ENCODE results near the gene MAP7.
A peak's percentile ranks its signal among the peaks of the same experiment; 100 is the strongest.
"Not testable (repeated sequence)": the region's sequence is repeated elsewhere in the genome, so short reads cannot be mapped to it uniquely, and the experiment has no call there.

MAP7 gene

DNA sequence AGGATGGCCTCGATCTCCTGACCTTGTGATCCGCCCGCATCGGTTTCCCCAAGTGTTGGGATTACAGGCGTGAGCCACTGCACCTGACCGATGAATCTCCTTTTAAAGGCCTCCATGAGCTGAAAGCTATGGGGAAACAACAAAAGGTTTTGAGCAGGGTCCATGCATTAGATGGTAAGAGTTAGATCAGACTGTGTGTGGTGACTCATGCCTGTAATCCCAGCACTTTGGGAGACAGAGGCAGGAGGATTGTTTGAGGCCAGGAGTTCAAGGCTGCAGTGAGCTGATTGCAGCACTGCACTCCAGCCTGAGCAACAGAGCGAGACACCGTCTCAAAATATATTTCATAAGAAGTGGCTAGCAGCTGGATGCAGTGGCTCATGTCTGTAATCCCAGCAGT lies 219.6 kb downstream of the MAP7 start:
- DNase-seq, result no peak

DNA sequence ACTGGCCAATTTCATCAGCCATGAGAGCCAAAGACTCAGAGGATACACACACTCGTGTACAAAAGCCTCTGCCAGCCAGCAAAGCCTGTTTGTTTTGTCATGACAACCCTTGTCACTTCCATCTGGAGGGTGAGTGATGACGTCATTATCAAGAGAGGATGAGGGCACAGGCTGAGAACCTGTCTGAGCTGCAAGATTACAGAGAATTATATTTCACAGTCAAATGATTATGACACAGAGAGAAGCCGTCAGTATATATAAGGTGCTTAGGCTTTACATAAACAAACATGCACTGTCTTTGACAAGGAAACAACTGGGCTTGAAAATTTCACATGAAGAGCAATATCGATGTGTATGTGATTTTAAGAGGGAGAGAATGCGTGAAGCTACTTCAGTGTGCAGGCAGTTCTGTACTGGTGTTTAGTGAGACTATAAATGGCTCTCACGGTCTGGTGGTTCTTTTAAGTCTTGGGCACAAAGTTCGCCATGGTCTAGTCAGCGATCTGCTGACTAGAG lies 224.1 kb downstream of the MAP7 start:
- no peak for DNase-seq

DNA sequence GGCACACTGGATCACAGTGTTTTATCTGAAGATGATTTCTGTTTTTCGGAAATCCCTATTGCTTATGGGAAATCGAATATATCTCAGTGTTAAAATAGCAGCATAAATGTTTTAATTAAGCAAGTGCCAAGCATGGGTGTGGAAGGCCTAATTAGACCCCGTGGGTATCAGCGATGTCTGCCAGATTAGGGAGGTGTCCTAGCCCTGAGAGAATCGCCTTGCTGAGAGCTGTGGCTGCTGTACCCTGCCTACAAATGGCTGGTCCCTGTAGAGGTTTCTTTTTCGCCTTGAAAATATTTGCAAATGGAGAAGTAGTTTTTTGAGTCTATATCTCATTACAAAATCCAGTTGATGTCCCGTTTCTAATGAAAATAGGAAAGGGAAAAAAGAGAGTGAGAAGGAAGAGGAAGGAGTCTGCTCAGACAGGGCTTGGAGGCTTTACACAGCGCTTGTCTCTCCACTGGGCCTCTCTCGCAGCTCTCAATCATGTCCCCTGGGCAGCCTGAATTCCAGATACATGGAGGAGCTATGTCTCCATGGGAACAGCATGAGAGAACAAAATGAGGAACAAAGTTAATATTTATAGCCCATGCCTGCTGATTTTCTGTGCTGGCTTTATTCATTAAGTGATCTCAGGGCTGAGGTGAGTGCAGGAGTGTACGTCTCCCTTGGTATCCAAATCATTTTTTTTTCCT lies 225.4 kb downstream of the MAP7 start:
- DNase-seq, result no peak

DNA sequence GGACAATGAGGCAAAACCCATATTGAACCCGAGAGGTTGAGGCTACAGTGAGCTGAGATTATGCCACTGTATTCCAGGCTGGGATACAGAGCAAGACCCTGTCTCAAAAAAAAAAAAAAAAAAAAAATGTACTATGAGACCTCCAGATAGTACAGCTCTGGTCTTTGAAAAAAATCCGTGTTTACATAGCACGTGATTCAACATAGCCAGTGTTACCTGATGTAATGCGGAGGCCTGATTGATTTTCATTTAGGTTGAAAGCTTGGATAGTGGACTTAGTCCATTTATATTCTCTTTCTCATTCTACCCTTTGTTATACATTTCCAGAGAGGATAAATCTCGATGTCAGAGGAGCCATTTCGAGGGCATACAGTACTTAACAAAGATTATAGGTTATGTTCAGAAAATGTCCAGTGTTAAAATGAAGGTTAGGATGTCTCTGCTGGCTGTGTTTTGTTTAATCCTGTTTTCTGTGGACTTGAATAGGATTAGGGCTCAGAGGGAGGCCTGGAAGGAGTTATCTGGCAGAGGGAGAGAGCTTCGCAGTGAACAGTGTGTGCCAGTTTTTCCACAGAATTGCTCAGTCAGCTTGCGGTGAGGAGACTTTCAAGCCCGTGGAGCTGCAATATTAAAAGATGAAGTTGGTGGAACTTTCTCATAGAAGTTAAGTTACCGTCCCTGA lies 226.7 kb downstream of the MAP7 start:
- no peak for DNase-seq

DNA sequence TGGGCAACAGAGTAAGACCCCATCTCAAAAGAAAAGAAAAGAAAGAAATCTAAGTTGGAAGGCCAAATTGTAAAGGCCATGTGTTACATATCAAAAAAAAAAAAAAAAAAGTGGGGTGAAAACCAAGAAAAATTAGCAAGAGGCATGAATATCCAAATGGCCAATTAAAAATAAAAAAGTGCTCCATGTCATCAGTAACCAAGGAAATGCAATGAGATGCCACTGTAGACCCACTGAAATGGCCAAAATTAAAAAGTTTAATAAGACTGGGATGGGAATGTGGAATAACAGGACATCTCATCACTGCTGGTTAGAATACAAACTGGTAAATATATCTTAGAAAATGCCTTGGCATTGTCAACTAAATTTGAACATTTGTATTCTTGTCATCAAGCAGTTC lies 230.5 kb downstream of the MAP7 start:
- DNase-seq, result no peak

DNA sequence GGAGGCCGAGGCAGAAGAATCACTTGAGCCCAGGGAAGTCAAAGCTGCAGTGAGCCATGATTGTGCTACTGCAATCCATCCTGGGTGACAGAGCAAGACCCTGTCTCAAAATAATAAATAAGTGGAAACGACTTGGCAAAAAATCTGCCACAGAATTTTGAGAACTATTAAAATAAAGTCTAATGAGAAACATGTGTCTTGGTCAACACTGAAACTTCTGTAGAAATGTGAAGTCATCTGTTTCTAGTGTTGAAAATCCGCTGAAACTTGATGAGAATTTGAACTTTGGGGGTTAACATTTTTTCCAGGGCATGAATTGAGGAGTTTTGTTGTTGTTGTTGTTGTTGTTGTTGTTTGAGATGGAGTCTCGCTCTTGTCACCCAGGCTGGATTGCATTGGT lies 231.5 kb downstream of the MAP7 start:
- no peak for DNase-seq

DNA sequence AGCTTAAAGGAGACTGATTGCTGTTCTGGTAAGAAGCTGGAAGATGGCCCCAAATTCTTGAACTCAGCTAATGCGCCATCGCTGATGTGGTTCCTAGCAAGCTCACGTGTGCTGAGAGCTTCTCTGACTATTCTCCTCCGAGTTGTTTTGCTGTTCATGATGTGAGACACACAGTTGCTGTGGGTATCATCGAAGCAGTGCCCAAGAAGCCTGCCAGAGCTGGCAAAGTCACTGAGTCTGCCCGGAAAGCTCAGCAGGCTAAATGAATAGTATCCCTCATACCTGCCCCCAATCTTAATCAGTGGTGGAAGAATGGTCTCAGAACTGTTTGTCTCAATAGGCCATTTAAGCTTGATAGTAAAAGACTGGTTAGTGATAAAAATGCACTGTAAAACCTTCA lies 232.3 kb downstream of the MAP7 start:
- no peak for DNase-seq

DNA sequence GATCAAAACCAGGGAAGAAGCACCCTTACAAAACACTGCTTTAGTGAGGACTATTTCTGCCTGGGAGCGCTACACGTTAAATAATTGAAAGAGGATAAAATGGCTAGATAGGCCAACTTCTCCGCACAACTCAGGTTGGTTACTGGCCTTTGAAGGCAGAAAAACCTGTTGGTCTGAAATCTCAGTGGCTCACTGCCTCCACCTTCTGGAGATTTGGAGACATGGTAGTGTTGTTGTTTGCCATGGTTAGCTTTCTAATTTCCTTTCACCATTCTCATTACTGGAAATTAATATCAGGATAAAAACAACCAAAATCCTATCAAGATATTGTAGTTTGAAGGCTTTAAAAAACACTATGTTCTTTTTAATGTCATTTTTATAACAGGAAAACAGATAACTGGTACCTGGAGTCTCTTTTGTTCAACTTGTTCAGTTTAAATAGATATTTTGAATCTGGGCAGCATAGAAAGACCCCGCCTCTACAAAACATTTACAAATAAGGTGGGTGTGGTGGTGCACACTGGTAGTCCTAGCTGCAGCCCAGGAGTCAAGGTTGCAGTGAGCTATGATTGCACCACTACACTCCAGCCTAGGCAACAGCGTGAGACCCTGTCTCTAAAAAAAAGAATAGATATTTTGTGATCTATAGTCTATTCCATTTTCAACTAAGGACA lies 233.1 kb downstream of the MAP7 start:
- DNase-seq, result peak; percentile 37

DNA sequence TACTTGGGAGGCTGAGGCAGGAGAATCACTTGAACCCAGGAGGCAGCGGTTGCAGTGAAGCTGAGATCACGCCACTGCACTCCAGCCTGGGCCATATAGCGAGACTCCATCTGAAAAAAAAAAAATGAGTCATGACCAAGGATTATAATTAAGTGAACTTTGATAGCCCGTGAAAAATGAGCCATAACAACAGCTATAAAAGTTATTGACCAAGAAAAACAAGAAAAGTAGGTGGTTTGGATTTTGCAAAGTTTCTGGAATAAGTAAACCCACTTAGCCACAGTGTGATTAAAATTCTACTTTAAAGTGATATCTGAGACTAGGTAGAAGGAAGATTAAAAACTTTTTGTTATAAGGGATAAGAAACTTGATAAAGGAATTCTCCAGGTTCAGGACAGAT lies 234.6 kb downstream of the MAP7 start:
- no peak for DNase-seq

DNA sequence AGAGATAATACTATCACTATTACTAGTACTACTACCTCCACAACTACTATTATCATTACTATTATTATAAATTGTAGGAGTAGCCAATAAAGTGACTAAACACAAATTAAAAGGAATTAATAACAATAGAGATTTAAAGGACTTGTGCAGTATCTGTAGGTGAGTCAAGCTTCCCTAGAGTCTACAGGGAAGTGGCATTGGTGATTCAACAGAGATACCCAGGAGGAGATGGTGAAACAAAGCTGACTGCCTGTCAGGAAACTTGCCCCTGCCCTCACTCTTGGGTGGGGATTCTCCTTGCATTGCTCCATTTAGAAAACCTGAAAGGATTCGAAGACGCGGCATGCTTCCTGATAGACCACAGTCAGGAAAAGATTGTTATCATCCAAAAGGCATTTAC lies 237.2 kb downstream of the MAP7 start:
- no peak for DNase-seq

DNA sequence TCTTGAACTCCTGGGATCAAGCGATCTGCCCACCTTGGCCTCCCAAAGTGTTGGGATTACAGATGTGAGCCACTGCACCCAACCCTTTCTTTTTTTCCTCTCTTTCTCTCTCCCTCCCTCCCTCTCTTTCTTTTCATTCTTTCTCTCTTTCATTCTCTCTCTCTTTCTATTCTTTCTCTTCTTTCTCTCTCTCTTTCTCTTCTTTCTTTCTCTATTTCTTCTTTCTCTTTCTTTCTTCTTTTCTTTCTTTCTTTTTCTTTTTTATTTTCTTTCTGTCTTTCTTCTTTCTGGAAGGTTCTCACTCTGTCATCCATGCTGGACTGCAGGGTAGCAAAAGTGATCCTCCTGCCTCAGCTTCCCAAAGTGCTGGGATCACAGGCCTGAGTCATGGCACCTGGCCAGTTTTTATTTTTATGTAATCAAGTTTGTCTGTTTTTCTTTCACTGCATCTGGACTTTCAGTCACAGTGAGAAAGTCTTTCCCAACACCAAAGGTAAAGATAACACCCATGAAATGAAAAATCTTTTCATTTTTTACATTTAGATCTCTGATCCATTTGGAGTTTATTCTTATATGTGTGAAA lies 240.4 kb downstream of the MAP7 start:
- no peak for DNase-seq

DNA sequence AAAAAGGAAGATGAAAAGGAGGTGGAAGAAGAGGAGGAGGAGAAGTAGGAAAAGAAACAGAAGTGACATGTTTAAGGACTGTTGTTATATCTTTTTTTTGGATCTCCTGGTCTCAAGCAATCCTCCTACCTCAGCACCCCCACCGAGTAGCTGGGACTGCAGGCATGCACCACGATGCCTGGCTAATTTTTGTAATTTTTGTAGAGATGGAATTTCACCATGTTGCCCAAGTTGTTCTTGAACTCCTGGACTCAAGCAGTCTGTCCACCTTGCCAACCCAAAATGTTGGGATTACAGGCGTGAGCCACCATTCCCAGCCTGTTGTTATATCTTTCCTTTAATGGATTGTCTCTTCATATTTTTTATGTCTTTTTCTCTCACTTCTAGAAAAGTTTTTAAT lies 241.1 kb downstream of the MAP7 start:
- no peak for DNase-seq

DNA sequence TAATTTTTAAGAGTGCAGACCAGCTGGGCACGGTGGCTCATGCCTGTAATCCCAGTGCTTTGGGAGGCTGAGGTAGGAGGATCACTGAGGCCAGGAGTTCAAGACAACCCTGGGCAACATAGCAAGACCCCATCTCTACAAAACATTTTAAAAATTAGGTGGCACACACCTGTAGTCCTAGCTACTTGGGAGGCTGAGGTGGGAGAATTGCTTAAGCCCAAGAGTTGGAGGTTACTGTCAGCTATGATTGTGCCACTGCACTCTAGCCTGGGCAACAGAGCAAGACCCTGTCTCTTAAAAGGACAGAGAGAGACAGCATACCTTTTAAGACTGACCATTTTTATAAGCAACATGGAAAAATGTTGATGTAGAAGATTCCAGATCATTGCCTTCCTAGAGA lies 241.8 kb downstream of the MAP7 start:
- DNase-seq, result not testable (repeated sequence)

DNA sequence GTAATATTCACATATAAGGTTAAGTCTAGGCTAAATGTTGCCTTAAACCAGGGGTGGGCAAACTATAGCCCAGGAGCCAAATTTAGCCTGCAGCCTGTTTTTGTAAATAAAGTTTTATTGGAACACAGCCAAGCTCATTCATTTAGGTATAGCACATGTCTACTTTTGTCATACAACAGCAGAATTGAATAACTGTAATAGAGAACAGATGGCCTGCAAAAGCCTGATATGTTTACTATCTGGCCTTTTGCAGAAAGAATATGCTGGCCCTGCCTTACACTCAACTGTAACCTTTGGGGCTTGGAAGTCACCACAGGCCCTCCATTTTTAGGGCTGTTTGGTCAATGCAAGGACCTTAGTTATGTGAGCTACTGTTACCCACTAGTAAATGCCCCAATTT lies 242.9 kb downstream of the MAP7 start:
- DNase-seq, result no peak

DNA sequence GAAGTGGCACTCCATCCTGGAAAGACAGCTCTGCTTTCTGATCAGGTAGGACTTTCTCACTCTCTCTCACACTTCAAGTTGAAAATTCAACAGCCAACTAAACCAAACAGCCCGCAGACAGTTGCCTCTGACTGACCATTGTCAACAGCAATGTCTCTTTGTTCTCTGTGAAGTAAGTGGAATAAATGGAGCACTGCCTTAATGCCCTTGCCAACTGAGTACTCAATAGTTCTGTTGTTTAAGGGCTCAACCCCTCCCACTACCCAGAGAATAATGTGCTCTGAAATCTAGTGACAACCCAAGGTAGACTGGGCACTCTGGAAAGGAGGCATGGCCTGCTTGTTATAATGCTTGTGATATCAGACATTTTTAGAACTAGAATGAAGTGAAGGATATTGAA lies 243.8 kb downstream of the MAP7 start:
- DNase-seq, result no peak

DNA sequence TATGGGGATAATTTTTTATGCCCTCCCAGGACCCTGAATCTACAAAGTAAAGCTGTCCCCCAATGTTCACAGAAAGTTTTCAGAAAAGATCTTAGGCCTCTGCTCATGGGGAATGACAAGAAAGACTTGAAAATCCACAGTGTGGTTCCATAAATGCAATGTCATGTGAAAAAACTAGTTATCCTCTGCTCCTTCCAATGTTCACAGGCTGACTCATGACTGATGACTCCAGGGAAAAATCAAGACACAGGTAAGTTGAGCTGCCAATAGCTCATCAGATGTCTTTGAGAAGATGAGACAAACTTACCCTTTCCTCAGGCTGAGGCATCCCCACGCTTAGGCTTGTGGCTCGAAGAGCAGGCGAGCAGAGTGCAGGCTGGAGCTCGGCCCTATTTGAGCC lies 245.8 kb downstream of the MAP7 start:
- DNase-seq, result no peak

DNA sequence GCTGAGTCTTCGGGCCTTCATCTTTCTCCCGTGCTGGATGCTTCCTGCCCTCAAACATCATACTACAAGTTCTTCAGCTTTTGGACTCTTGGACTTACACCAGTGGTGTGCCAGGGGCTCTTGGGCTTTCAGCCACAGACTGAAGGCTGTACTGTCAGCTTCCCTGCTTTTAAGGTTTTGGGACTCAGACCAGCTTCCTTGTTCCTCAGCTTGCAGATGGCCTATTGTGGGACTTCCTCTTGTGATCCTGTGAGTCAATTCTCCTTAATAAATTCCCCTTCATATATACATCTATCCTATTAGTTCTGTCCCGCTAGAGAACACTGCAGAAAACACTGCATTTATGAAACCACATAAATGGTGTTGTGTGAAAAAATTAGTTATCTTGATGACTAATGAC lies 246.7 kb downstream of the MAP7 start:
- DNase-seq, result no peak

DNA sequence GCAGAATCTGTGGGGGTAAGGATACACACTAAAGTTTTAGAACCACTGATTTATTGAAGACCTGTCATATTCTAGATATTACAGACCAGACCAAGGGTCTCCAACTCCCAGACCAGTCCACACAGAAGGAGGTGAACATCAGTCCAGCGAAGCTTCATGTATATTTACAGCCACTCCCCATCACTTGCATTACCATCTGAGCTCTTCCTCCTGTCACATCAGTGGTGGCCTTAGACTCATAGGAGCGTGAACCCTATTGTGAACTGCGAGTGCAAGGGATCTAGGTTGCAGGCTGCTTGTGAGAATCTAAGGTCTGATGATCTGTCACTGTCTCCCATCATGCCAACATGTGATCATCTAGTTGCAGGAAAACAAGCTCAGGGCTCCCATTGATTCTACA lies 255.6 kb downstream of the MAP7 start:
- no peak for DNase-seq
